Measurements from ENCODE around the gene REPS1. TPM values are rescaled to one million over a fixed set of nuclear protein-coding genes. Genes with fewer than 3 reads are reported as not detected.

REPS1 gene
- total and polyA plus RNA-seq, 4 donors = 13.5 to 68.2 (median 25.9) TPM

DNA sequence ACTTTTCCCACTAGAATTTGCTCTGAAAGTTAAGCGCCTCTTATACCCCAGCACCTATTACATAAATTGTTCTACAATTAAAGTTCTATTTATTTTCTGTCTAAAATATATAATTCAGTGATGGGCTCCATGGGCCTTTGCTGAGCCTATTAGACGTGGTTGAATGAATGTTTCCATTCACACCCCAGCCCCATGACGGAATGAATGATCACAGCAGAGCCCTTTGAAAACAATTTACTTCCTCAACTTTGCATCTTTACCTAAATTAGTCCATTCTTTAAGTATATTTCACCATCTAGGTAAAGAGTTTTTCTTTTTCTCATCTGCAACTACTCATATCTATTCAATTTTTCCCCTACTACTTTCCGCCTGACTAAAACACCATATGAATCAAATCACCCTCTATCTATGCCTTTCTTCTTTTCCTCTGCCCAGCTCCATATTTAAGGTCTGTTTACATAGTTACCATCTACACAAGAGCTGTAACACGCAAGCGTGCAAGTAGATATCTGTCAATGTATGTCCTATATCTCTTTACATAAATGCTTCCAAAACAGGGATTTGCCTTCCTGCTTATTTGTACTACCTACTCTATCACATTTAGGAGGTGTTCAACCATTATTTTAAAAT, 122.5 kb downstream of the REPS1 start:
- H3K9me3 ChIP-seq (ENCODE audit: control insufficient read depth in 4 of 4, insufficient read depth in 3 of 4, low read length in 3 of 4) = no peaks in the 10 kb centered on the region
- H3K36me3 ChIP-seq (ENCODE audit: control insufficient read depth in 4 of 4, insufficient read depth in 4 of 4, low read length in 4 of 4) = no peaks in the 10 kb centered on the region
- no peak overlapping the region for H3K9ac ChIP-seq (ENCODE audit: insufficient read depth in 1 of 2, low read length in 2 of 2)
- no peak overlapping the region for H3K27ac ChIP-seq (ENCODE audit: low read depth in 1 of 2, low read length in 1 of 2)
- ATAC-seq (ENCODE audit: insufficient read depth, low FRiP score) (no peak), DNase-seq (peak in 2 of 3 donors; percentile 54 to 61)
- no peak overlapping the region for H3K4me3 ChIP-seq
- no peaks in the 10 kb centered on the region for H3K27me3 ChIP-seq (ENCODE audit: control insufficient read depth in 3 of 3, insufficient read depth in 3 of 3, low read length in 2 of 3)
- peaks cover 0 to 10% (median 0%) of the 10 kb centered on the region in 5 donors for H3K4me1 ChIP-seq (ENCODE audit: control insufficient read depth in 5 of 5, insufficient read depth in 5 of 5, low read length in 5 of 5)
- TF ChIP-seq, protein P1, sequence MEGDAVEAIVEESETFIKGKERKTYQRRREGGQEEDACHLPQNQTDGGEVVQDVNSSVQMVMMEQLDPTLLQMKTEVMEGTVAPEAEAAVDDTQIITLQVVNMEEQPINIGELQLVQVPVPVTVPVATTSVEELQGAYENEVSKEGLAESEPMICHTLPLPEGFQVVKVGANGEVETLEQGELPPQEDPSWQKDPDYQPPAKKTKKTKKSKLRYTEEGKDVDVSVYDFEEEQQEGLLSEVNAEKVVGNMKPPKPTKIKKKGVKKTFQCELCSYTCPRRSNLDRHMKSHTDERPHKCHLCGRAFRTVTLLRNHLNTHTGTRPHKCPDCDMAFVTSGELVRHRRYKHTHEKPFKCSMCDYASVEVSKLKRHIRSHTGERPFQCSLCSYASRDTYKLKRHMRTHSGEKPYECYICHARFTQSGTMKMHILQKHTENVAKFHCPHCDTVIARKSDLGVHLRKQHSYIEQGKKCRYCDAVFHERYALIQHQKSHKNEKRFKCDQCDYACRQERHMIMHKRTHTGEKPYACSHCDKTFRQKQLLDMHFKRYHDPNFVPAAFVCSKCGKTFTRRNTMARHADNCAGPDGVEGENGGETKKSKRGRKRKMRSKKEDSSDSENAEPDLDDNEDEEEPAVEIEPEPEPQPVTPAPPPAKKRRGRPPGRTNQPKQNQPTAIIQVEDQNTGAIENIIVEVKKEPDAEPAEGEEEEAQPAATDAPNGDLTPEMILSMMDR (IDR thresholded peaks at IDR 0.05; ENCODE audit: control extremely low read depth, extremely low read depth) = no peak
- WGBS, 2 donors = 88 to 91% methylated on average over 6 of the region's 6 CpGs

DNA sequence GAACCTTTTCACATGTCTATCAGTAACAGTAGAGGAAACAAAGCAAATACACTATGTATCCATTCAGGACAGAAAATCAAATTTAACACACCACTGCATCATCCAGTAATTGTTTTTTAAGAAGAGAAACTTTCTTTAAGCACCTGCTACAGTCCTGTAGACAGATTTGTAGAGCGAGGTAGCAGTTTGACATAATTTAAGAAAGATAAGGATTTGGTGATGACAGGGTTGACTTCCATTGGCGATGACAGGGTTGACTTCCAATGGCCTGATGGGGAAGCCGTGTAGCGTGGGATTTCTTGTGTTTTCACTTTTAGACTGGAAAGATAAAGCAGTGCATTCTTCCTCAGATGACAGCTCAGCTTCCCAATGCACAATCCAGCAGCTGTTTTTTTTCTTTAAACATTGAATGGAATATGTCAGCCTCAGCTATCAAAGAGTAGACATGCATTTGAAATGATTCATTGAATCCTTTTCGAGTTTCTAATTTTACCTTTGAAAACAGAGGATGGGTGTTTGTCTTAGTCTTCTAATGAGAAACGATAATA, 123.6 kb downstream of the REPS1 start:
- H3K36me3 ChIP-seq (ENCODE audit: control insufficient read depth in 4 of 4, insufficient read depth in 4 of 4, low read length in 4 of 4) = no peaks in the 10 kb centered on the region
- no peaks in the 10 kb centered on the region for H3K27me3 ChIP-seq (ENCODE audit: control insufficient read depth in 3 of 3, insufficient read depth in 3 of 3, low read length in 2 of 3)
- H3K27ac ChIP-seq (ENCODE audit: low read depth in 1 of 2, low read length in 1 of 2) = peak overlapping the region in 1 of 2 donors; percentile 89
- ATAC-seq (ENCODE audit: insufficient read depth, low FRiP score) = no peak
- no peak overlapping the region for H3K9ac ChIP-seq (ENCODE audit: insufficient read depth in 1 of 2, low read length in 2 of 2)
- TF ChIP-seq, protein P1 (IDR thresholded peaks at IDR 0.05; ENCODE audit: control extremely low read depth, extremely low read depth) = no peak
- H3K9me3 ChIP-seq (ENCODE audit: control insufficient read depth in 4 of 4, insufficient read depth in 3 of 4, low read length in 3 of 4) = no peaks in the 10 kb centered on the region
- no peak overlapping the region for H3K4me3 ChIP-seq
- peak in 1 of 3 donors; percentile 12 for DNase-seq
- 79 to 83% methylated on average over 6 of the region's 6 CpGs for WGBS, 2 donors
- peaks cover 0 to 9% (median 0%) of the 10 kb centered on the region in 5 donors for H3K4me1 ChIP-seq (ENCODE audit: control insufficient read depth in 5 of 5, insufficient read depth in 5 of 5, low read length in 5 of 5)

GRCh38 chr6:138863321-138863720, 124.7 kb downstream of the REPS1 start:
- H3K4me3 ChIP-seq = no peak overlapping the region
- H3K36me3 ChIP-seq (ENCODE audit: control insufficient read depth in 4 of 4, insufficient read depth in 4 of 4, low read length in 4 of 4) = no peaks in the 10 kb centered on the region
- TF ChIP-seq, protein P1 (IDR thresholded peaks at IDR 0.05; ENCODE audit: control extremely low read depth, extremely low read depth) = no peak
- WGBS, 2 donors = 58 to 76% methylated on average over 9 of the region's 9 CpGs
- H3K27ac ChIP-seq (ENCODE audit: low read depth in 1 of 2, low read length in 1 of 2) = peak overlapping the region in 1 of 2 donors; percentile 89
- DNase-seq = peak in 1 of 3 donors; percentile 60
- peak; percentile 27 for ATAC-seq (ENCODE audit: insufficient read depth, low FRiP score)
- no peak overlapping the region for H3K9ac ChIP-seq (ENCODE audit: insufficient read depth in 1 of 2, low read length in 2 of 2)
- no peaks in the 10 kb centered on the region for H3K27me3 ChIP-seq (ENCODE audit: control insufficient read depth in 3 of 3, insufficient read depth in 3 of 3, low read length in 2 of 3)
- no peaks in the 10 kb centered on the region for H3K9me3 ChIP-seq (ENCODE audit: control insufficient read depth in 4 of 4, insufficient read depth in 3 of 4, low read length in 3 of 4)
- H3K4me1 ChIP-seq (ENCODE audit: control insufficient read depth in 5 of 5, insufficient read depth in 5 of 5, low read length in 5 of 5) = peaks cover 0 to 9% (median 0%) of the 10 kb centered on the region in 5 donors
